GM23338 (cell line): ENCODE measurements around the gene ZNF670. TPM values are rescaled to one million over a fixed set of nuclear protein-coding genes. Genes with fewer than 3 reads are reported as not detected.
A peak's percentile ranks its signal among the peaks of the same experiment; 100 is the strongest.
"Not testable (repeated sequence)": the region's sequence is repeated elsewhere in the genome, so short reads cannot be mapped to it uniquely, and the experiment has no call there.

Experiments used
- ATAC-seq: fragments of 200-7000 bp; cut with Tn5 transposase; 3 replicates; pipeline ENCODE4 v1.9.1; 2020
- DNase-seq: peaks from one replicate; pipeline ENCODE4 v3.0.0-alpha.2; 2015; ENCODE audit warnings: low spot score
- H2AFZ ChIP-seq: fragments of 200-600 bp; sonication (generic); 2 replicates; pipeline ENCODE4 v1.8.0; 2016; ENCODE audit warnings: antibody characterized with exemption, mild to moderate bottlenecking, moderate library complexity
- H3F3A ChIP-seq: fragments of 200-600 bp; sonication (generic); replicated peaks from 2 replicates; pipeline ENCODE4 v1.8.0; 2017; ENCODE audit warnings: antibody characterized with exemption, mixed run types, low read depth
- H3K27ac ChIP-seq: fragments of 200-600 bp; sonication (generic); 2 replicates; pipeline ENCODE4 v1.6.1; 2016; ENCODE audit warnings: low read depth
- H3K27me3 ChIP-seq: fragments of 200-600 bp; sonication (generic); 2 replicates; pipeline ENCODE4 v1.8.0; 2016; ENCODE audit warnings: mild to moderate bottlenecking, mixed run types, moderate library complexity; ENCODE audit not compliant: insufficient read depth
- H3K36me3 ChIP-seq: fragments of 200-600 bp; sonication (generic); 2 replicates; pipeline ENCODE4 v1.8.0; 2016; ENCODE audit warnings: mild to moderate bottlenecking; ENCODE audit not compliant: insufficient read depth
- H3K4me1 ChIP-seq: fragments of 200-600 bp; sonication (generic); 2 replicates; pipeline ENCODE4 v1.8.0; 2016; ENCODE audit warnings: mild to moderate bottlenecking, moderate library complexity; ENCODE audit not compliant: insufficient read depth
- H3K4me2 ChIP-seq: fragments of 200-600 bp; sonication (generic); 2 replicates; pipeline ENCODE4 v1.7.1; 2017; ENCODE audit warnings: mixed run types
- H3K4me3 ChIP-seq: fragments of 200-600 bp; sonication (generic); 2 replicates; pipeline ENCODE4 v1.6.1; 2016; ENCODE audit warnings: mixed run types
- H3K79me2 ChIP-seq: fragments of 200-600 bp; sonication (generic); replicated peaks from 2 replicates; pipeline ENCODE4 v1.8.0; 2017; ENCODE audit warnings: mild to moderate bottlenecking; ENCODE audit not compliant: insufficient read depth
- H3K9me2 ChIP-seq: fragments of 200-600 bp; sonication (generic); 2 replicates; pipeline ENCODE4 v1.8.0; 2017; ENCODE audit not compliant: insufficient read depth
- H4K20me1 ChIP-seq: fragments of 200-600 bp; sonication (generic); replicated peaks from 2 replicates; pipeline ENCODE4 v1.8.0; 2017; ENCODE audit warnings: mild to moderate bottlenecking; ENCODE audit not compliant: insufficient read depth
- H3K27ac Mint-ChIP-seq: 2 replicates; pipeline ENCODE4 v1.8.0; 2020; ENCODE audit warnings: inconsistent platforms, mild to moderate bottlenecking, moderate library complexity, mixed read lengths
- H3K27me3 Mint-ChIP-seq: 3 replicates; pipeline ENCODE4 v1.8.0; 2022; ENCODE audit warnings: low read depth, mild to moderate bottlenecking, moderate library complexity, mixed read lengths, inconsistent platforms; ENCODE audit not compliant: insufficient read depth, poor library complexity
- H3K36me3 Mint-ChIP-seq: 3 replicates; pipeline ENCODE4 v1.8.0; 2021; ENCODE audit warnings: low read depth, mild to moderate bottlenecking, inconsistent platforms, moderate library complexity, mixed read lengths
- H3K4me1 Mint-ChIP-seq: 3 replicates; pipeline ENCODE4 v1.8.0; 2020; ENCODE audit warnings: mild to moderate bottlenecking, inconsistent platforms, mixed read lengths
- H3K4me3 Mint-ChIP-seq: 3 replicates; pipeline ENCODE4 v1.8.0; 2021; ENCODE audit warnings: moderate library complexity, mild to moderate bottlenecking, inconsistent platforms, mixed read lengths
- H3K9me3 Mint-ChIP-seq: 3 replicates; pipeline ENCODE4 v1.8.0; 2020; ENCODE audit warnings: moderate library complexity, mild to moderate bottlenecking, inconsistent platforms, mixed read lengths
- CREB1 ChIP-seq: fragments of 250-450 bp; sonication (Bioruptor Pico); IDR thresholded peaks from 2 replicates; pipeline ENCODE4 v1.5.0; 2020; ENCODE audit warnings: low read depth, mild to moderate bottlenecking, moderate library complexity
- EZH2 ChIP-seq: fragments of 200-600 bp; sonication (generic); IDR thresholded peaks from one replicate; pipeline ENCODE4 v1.8.0; 2017; ENCODE audit warnings: antibody characterized with exemption, mild to moderate bottlenecking, low read depth; ENCODE audit not compliant: unreplicated experiment
- NANOG ChIP-seq: IDR thresholded peaks from 2 replicates; pipeline ENCODE4 v1.6.1; 2016; ENCODE audit warnings: antibody characterized with exemption, borderline replicate concordance
- POLR2AphosphoS5 ChIP-seq: IDR thresholded peaks from 2 replicates; pipeline ENCODE4 v1.6.1; 2016; ENCODE audit warnings: antibody characterized with exemption, low read depth
- STAT1 ChIP-seq: IDR thresholded peaks from one replicate; pipeline ENCODE4 v1.6.1; 2016; ENCODE audit warnings: antibody characterized with exemption; ENCODE audit not compliant: unreplicated experiment
- polyA plus RNA-seq: library from polyadenylated mRNA; unstranded; fragments of >200 nt; fragmentation: Nextera tagmentation; extraction: Ambion mirVana; gene quantifications from 2 replicates; pipeline ENCODE4 v1.2.1, GENCODE V29; 2016
- total RNA-seq: library from RNA; depleted of rRNA; stranded (reverse); fragments of >200 nt; shearing (Covaris generic); gene quantifications from 2 replicates; pipeline ENCODE4 v1.2.3, GENCODE V29; 2014

The ZNF670 gene
- total and polyA plus RNA-seq, 2 experiments from 2014 or later = 8.0 to 19.3 TPM

DNA sequence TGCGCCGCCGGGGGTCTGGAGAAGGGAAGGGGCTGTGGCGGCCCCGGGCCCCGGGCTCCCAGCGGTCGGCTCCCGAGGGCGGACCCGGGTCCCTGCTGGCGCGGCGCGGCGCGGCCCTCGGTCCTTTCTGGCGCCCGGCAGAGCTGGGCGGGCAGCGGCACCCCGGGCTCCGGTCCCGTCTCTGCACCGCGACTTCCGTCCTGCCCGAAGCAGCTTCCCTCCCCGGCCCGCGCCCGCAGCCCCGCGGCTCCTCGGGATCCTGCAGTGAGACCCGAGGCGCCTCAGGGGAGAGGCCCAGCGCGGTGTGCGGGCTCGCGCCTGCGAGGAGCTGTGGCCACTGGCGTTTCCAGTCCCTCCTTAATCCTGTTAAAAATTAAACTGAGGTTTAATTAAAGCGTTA lies 48.0 kb upstream of the ZNF670 start:
- not testable (repeated sequence) for H3K36me3 ChIP-seq, H3K4me3 ChIP-seq, H3K27me3 ChIP-seq, H4K20me1 ChIP-seq, H3K4me1 Mint-ChIP-seq, H3F3A ChIP-seq, H3K27me3 Mint-ChIP-seq, H3K4me3 Mint-ChIP-seq, H3K9me2 ChIP-seq, H3K4me1 ChIP-seq, DNase-seq, H3K4me2 ChIP-seq, H3K27ac Mint-ChIP-seq, H2AFZ ChIP-seq, H3K27ac ChIP-seq
- H3K9me3 Mint-ChIP-seq = peaks cover 17% of the 10 kb centered on the region
- peaks cover 14% of the 10 kb centered on the region for H3K79me2 ChIP-seq
- H3K36me3 Mint-ChIP-seq = peaks cover 22% of the 10 kb centered on the region
- peak; percentile 84 for ATAC-seq

DNA sequence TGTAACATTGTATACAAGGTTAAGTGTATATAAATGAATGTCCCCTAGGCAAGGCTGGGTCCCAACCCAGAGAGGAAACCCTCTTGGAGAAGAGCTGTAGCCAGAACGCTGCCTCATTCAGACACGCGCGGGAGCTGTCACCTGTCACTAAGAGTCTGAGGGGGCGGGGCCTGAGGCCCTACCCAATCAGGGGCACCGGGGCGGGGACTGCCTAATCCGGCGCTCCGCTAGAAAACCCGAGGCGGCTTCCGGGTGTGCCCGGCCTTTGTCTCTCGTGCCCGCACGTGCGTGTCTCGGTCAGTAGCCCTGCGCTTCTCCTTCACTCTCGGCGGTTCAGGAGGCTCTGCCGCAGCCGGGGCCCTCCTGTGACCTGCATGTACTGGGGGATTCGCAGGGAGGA lies 47.6 kb upstream of the ZNF670 start:
- H3K4me1 Mint-ChIP-seq, H3F3A ChIP-seq, H3K4me3 Mint-ChIP-seq, H3K9me2 ChIP-seq, H4K20me1 ChIP-seq, H3K27ac Mint-ChIP-seq, H3K27me3 ChIP-seq, DNase-seq, H3K4me2 ChIP-seq, H3K36me3 ChIP-seq, H2AFZ ChIP-seq, H3K4me1 ChIP-seq, H3K27me3 Mint-ChIP-seq, H3K27ac ChIP-seq, H3K4me3 ChIP-seq: not testable (repeated sequence)
- Mint-ChIP-seq H3K36me3 (peaks cover 18% of the 10 kb centered on the region), H3K9me3 (peaks cover 16% of the 10 kb centered on the region)
- peak; percentile 96 for ATAC-seq
- peaks cover 12% of the 10 kb centered on the region for H3K79me2 ChIP-seq

DNA sequence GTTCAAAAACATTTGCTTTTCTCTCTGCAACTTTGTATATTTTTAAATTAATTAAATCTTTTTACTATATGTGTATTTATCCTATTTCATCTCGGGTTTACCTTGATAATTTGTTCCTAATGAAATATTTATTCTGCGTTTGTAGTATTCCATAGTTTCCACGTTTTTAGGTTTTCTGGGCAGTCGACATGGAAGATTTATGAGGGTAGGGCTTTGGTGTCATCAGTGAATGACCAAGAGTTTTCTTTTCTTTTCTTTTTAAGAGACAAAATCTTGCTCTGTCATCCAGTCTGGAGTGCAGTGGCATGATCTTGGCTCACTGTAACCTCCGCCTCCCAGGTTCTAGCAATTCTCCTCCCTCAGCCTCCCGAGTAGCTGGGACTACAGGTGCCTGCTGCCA lies 42.8 kb upstream of the ZNF670 start:
- no peaks in the 10 kb centered on the region for H3K36me3 ChIP-seq
- no peaks in the 10 kb centered on the region for H3K9me2 ChIP-seq
- H4K20me1 ChIP-seq = no peaks in the 10 kb centered on the region; the same call in 1 of the 2 replicates
- no peak overlapping the region for H3K27ac ChIP-seq
- H3K27me3 Mint-ChIP-seq = peaks cover 6% of the 10 kb centered on the region
- no peak overlapping the region for H3K27ac Mint-ChIP-seq
- H3K4me3 Mint-ChIP-seq = no peak overlapping the region
- peaks cover 6% of the 10 kb centered on the region; the same call in 1 of the 3 replicates for H3K9me3 Mint-ChIP-seq
- H2AFZ ChIP-seq = no peak overlapping the region
- no peak for ATAC-seq
- no peaks in the 10 kb centered on the region for H3F3A ChIP-seq
- DNase-seq = no peak
- H3K27me3 ChIP-seq = no peaks in the 10 kb centered on the region
- H3K4me1 Mint-ChIP-seq = no peaks in the 10 kb centered on the region
- TF ChIP-seq NANOG (no peak), EZH2 (no peak), CREB1 (no peak), POLR2AphosphoS5 (no peak), STAT1 (no peak)
- H3K36me3 Mint-ChIP-seq = no peaks in the 10 kb centered on the region
- no peak overlapping the region for H3K4me2 ChIP-seq
- no peak overlapping the region for H3K4me3 ChIP-seq
- no peaks in the 10 kb centered on the region; the same call in 1 of the 2 replicates for H3K4me1 ChIP-seq
- H3K79me2 ChIP-seq = no peaks in the 10 kb centered on the region

DNA sequence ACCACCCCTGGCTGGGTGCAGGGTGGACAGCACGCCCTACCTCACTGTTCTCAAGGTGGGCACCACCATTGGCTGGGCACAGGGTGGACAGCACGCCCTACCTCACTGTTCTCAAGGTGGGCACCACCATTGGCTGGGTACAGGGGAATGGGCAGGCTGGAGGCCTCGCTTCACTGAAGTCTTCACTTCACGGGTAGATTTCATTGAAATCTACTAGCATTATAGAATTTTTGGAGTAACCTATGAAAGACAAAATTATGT lies 41.7 kb upstream of the ZNF670 start:
- not testable (repeated sequence) for H3K27ac ChIP-seq, H3K4me1 Mint-ChIP-seq, H3K36me3 ChIP-seq, H3K4me1 ChIP-seq, H3K4me3 ChIP-seq, H3K36me3 Mint-ChIP-seq, H3K4me3 Mint-ChIP-seq, DNase-seq, H2AFZ ChIP-seq, H3K9me2 ChIP-seq, H3K9me3 Mint-ChIP-seq, H3F3A ChIP-seq, H4K20me1 ChIP-seq, H3K27ac Mint-ChIP-seq, H3K4me2 ChIP-seq, H3K27me3 Mint-ChIP-seq, H3K27me3 ChIP-seq, H3K79me2 ChIP-seq, ATAC-seq
